Measurements from ENCODE around the gene GAREM1.

Gene GAREM1

GRCh38 chr18:32446780-32447179 lies 23.9 kb downstream of the GAREM1 start:
- TF ChIP-seq CTCF (IDR thresholded peaks at IDR 0.05; ENCODE audit: extremely low read depth, insufficient read depth, missing control alignments): no peak
- no peak for DNase-seq (ENCODE audit: low spot score)
- in situ Hi-C loops (cut with MboI; ENCODE audit: low pct_unique_long_range_greater_than_20kb, low sequenced_read_pairs, unreplicated experiment): no loop called here

- no peak for DNase-seq (ENCODE audit: low spot score)
- no peak for TF ChIP-seq CTCF (IDR thresholded peaks at IDR 0.05; ENCODE audit: extremely low read depth, insufficient read depth, missing control alignments)
- in situ Hi-C loops (cut with MboI; ENCODE audit: low pct_unique_long_range_greater_than_20kb, low sequenced_read_pairs, unreplicated experiment): no loop called here
Measured at GRCh38 chr18:32445846-32446245, 24.8 kb downstream of the GAREM1 start.

- in situ Hi-C loops (cut with MboI; ENCODE audit: low pct_unique_long_range_greater_than_20kb, low sequenced_read_pairs, unreplicated experiment): no loop called here
- no peak for DNase-seq (ENCODE audit: low spot score)
Measured at GRCh38 chr18:32443706-32444215, 26.9 kb downstream of the GAREM1 start.

GRCh38 chr18:32443033-32443705 lies 27.5 kb downstream of the GAREM1 start:
- no peak for DNase-seq (ENCODE audit: low spot score)
- in situ Hi-C loops (cut with MboI; ENCODE audit: low pct_unique_long_range_greater_than_20kb, low sequenced_read_pairs, unreplicated experiment): no loop called here
- no peak for TF ChIP-seq CTCF (IDR thresholded peaks at IDR 0.05; ENCODE audit: extremely low read depth, insufficient read depth, missing control alignments)

More at GRCh38 chr18:32443706-32444215, 26.9 kb downstream of the GAREM1 start:
- TF ChIP-seq CTCF (IDR thresholded peaks at IDR 0.05; ENCODE audit: extremely low read depth, insufficient read depth, missing control alignments): no peak

- TF ChIP-seq CTCF (IDR thresholded peaks at IDR 0.05; ENCODE audit: extremely low read depth, insufficient read depth, missing control alignments): no peak
- in situ Hi-C loops (cut with MboI; ENCODE audit: low pct_unique_long_range_greater_than_20kb, low sequenced_read_pairs, unreplicated experiment): no loop called here
- no peak for DNase-seq (ENCODE audit: low spot score)
Measured at GRCh38 chr18:32442575-32442974, 28.1 kb downstream of the GAREM1 start.

GRCh38 chr18:32441533-32441932 lies 29.1 kb downstream of the GAREM1 start:
- DNase-seq (ENCODE audit: low spot score): no peak
- in situ Hi-C loops (cut with MboI; ENCODE audit: low pct_unique_long_range_greater_than_20kb, low sequenced_read_pairs, unreplicated experiment): no loop called here
- no peak for TF ChIP-seq CTCF (IDR thresholded peaks at IDR 0.05; ENCODE audit: extremely low read depth, insufficient read depth, missing control alignments)

All from GM13977 (cell line).